COLO829 (cell line): Measurements from ENCODE around the gene THSD1.
"Not testable (repeated sequence)": the region's sequence is repeated elsewhere in the genome, so short reads cannot be mapped to it uniquely, and the experiment has no call there.

Experiments
- DNase-seq: peaks from one replicate; pipeline ENCODE4 v3.0.0; 2012; ENCODE audit warnings: low spot score

THSD1 gene

DNA sequence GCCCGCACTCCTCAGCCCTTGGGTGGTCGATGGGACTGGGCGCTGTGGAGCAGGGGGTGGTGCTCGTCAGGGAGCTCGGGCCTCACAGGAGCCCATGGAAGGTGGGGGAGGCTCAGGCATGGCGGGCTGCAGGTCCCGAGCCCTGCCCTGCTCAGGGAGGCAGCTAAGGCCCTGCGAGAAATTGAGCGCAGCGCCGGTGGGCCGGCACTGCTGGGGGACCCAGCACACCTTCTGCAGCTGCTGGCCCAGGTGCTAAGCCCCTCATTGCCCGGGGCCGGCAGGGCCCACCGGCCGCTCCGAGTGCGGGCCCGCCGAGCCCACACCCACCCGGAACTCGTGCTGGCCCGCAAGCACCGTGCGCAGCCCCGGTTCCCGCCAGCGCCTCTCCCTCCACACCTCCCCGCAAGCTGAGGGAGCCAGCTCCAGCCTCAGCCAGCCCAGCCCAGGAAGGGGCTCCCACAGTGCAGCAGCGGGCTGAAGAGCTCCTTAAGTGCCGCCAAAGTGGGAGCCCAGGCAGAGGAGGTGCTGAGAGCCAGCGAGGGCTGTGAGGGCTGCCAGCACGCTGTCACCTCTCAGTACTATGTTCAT lies 2.2 kb upstream of the THSD1 start:
- DNase-seq, result not testable (repeated sequence)

DNA sequence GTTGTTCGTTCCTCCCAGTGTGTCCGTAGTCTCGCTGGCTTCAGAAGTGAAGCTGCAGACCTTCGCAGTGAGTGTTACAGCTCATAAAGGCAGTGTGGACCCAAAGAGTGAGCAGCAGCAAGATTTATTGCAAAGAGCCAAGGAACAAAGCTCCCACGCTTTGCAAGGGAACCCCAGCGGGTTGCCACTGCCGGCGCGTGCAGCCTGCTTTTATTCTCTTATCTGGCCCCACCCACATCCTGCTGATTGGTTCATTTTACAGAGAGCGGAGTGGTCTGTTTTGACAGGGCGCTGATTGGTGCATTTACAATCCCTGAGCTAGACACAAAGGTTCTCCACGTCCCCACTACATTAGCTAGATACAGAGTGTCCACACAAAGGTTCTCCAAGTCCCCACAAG lies 1.5 kb upstream of the THSD1 start:
- DNase-seq, result not testable (repeated sequence)

DNA sequence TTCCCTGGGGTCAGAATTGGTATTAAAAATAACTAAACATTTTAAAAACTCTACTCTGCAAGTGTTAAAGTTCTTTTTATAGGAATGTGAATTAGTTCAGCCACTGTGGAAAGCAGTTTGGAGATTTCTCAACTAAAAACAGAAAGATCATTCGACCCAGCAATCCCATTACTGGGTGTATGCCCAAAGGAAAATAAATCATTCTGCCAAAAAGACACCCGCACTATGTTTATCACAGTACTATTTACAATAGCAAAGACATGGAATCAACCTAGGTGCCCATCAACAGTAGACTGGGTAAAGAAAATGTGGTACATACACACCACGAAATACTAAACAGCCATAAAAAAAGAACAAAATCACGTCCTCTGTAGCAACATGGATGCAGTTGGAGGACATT lies 657 bp upstream of the THSD1 start:
- no peak for DNase-seq

DNA sequence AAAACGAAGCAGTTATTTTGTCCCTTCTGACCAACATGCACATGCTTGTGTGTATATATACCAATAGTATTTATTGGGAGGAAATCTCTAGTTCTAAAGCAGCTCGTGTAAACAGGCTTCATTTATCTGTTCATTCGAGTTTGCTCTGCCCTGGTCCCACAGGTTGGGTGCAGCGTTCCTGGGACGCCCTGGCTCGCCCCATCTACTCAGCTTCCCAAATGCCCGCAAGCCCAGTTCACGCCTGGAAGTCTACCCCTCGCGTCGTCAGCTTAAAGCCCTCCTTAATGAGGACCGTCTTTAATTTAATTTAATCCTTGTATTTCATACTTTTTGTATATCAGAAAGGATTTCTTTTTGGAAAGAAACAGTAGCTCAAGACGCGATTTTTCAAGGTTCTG lies 604 bp downstream of the THSD1 start:
- no peak for DNase-seq

DNA sequence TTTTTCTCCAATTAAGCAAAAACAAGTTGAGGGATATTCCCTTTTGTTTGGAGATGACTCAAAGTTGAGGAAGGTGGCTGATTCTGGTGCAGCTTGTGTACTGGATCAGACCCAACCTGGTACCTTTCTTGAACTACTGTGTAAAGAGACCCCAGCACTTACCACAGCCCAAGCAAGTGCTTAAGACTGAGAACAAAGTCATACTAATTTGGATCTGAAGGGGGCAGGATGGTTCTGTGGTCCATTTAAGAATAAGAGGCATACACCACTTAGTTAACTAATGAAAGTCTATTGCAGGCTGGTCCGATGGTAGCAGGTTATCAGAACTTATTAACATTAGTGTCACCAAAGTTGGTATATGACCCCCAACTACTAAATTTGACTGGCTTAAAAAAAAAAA lies 6.3 kb downstream of the THSD1 start:
- DNase-seq, result no peak

DNA sequence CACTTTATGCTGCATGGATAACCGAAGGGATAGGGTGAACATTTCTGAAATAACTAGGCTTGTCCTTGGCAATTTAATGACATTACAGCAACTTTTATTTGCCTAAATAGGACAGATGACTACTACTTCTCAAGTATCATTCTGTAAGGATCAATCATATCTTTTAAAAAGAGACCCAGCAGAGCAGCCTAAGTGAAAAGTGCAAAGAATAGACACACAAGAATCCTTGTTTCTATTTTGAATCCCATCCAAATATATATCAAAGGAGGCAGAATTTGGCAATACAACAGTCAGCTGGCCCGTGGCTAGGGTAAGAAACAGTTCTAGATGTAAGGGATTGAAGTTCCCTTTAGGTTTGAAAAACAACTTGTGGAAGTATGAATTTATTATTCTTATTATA lies 6.9 kb downstream of the THSD1 start:
- peak; percentile 67 for DNase-seq

DNA sequence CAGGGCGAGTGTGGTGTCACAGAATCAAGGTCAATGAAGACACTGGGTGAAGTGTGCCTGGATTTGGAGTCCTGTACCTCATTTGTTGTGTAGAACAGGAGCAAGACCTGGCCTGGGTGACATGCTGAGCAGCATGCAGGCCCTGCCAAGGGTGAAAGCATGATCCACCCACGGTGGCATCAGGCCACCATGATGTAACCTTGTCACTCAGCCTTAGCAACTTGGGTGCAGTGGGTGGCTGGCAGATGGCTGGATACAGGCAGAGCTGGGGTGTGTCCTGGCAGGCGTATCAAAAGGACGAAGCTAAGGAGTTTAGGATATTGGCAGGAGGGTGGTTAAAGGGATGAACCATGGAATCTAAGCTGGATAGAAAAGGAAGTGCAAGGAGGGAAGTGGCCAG lies 10.3 kb downstream of the THSD1 start:
- no peak for DNase-seq

DNA sequence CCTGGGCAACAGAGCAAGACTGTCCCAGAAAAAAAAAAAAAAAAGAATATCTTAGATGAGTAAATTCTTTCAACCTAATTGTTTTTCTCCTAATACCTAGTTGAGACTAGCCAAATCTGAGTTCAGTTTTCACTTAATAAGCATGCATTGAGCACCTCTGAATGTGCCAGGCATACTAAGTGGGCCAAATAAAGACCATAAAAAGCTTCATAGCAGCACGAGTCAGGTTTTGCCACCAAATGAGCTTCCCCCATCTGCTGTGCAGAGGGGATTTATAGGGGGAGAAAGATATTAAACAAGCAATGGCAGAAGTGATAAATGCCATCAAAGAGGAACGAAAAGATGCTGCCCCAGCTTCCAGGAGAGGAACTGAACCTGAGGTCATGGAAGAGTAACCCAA lies 11.4 kb downstream of the THSD1 start:
- no peak for DNase-seq

DNA sequence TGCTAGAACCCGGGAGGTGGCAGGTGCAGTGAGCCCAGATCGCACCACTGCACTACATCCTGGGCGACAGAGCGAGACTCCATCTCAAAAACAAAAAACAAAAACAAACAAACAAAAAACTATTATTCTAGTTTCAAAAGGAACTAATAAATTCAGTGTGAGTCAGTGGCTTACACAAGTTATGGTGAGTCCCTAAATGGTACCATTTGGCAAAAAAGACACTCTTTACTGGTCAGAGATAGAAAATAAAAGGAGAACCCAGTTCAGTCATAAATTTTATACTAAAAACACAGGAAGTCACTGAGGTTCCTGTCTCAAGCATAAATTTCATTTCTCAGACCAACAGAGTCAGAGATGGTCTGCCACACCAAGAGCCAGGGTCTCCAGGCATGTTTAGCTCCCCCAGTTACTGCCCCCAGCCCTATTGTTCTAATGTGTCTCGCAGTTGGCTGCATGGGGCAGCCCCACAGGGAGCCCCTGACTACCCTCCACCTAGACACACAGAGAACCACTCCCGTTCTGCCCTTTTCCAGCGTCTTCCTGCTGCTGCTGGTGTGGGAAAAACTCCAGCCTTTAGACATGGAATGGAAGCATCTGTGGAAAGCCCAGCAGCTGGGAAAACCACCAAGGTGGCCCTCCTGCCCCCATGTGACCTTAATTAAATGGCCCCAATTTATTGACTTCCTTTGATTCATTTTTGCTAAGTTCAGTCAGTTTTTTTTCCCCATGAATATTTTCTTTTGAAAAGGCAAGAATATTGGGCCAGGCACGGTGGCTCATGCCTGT lies 12.2 kb downstream of the THSD1 start:
- DNase-seq, result no peak

DNA sequence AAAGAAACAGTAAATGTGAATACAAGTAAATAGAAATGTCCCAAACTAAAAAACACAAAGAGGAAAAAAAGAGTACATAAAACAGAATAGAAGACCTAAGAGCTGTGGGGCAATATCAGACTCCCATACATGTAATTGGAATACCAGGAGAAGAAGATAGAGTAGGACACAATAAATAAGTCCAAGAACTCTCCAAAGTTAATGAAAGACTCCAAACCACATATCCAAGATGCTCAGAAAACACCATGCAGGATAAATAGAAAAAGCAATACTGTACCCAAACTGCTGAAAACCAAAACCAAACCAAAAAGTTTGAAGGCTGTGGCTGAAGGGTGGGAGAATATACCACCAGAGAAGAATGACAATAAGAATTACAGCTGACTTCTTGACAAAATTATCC lies 18.3 kb downstream of the THSD1 start:
- no peak for DNase-seq

DNA sequence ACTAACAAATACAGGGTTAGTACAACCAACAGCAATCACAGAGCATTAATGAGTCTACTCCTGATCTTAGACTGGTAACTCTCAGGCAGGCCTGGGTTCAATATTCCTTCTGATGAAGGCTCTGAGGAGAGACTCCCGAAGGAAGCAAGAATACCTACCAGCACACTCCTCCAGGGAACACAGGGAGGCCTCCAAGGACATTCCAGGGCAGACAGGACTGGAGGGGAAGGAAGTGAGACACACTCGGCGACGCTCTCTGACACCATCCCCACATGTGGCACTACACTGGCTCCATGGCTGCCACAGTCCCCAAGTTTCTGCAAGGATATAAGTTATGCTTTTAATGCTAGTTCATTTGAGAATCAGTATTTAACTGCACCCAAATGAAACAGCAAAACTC lies 20.1 kb downstream of the THSD1 start:
- DNase-seq, result no peak

DNA sequence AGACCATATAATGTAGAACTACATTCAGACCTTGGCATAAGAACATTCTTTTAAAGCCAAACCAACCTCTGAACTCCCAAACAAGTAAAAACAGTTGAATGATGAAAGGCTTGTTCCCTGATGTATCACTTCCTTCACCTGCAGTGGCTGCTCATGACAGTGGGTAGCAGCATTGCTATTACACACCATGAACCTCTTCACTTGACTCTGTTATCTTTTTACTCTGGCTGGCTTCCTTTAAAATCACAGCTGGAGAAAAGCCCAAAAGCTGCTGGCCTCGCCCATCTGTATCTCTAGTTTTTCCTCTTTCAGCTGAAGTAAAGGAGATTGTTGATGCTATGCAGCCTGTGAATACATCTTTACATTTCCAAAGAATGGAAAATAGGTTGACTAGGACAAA lies 22.6 kb downstream of the THSD1 start:
- DNase-seq, result no peak

DNA sequence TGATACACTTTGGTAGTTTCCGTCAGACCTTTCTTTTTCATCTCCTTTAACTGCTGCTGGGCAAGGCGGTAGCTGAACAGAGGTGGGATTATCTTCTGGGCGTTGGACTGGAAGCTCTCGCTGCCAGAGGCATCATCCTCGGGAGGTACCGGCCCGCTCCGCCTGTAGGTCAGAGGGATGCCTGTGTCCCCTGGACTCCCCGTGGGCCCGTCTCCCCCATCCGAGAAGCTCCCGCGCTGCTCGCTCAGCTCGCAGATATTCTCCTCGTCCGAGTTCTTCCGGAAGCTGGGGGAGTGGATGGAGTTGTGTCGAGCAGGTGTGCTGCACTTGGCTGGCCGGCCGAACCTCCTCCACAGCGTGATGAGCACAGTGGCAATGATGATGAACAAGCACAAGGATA lies 27.7 kb downstream of the THSD1 start:
- no peak for DNase-seq

DNA sequence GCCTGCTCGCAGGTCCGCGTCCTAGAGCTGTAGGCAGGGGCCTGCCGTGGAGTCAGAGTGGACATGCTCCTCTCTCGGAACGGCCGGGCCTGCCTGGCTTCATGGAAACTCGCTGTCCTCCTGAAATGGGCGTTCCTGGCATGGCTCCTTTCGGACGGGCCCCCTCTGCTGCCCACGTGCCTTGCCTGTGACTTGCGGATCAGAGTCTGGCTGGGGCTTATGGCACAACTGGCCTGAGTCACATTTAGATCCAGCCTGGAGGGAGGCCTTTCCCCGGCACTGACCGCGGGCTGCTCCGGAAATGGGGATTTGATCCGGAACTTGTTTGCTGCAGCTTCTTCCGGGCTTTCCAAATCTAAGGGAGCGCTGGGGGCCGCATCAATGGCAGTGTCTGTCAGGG lies 28.1 kb downstream of the THSD1 start:
- no peak for DNase-seq

DNA sequence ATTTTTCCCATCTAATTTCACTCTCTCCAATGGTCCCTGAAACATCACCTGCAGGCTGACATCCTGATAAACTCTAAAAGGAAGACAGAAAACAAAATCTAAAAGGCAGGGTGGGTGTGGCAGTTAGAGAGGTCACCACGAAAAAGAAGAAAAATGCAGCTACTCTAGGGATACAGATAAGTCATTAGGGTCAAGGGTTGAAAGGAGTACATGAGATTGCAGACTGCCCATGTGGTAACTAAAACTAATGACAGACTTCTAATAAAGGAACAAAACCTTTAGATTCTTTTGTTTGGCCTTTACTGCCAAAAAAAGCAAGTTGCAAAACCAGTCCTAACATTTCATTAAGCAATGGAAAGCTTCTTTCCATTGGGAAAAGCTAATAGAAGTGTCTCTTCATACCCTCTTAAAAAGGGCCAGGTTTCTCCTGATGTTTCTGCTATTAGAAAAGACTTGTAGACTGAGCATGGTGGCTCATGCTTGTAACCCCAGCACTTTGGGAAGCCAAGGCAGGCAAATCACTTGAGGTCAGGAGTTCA lies 31.0 kb downstream of the THSD1 start:
- DNase-seq, result no peak

DNA sequence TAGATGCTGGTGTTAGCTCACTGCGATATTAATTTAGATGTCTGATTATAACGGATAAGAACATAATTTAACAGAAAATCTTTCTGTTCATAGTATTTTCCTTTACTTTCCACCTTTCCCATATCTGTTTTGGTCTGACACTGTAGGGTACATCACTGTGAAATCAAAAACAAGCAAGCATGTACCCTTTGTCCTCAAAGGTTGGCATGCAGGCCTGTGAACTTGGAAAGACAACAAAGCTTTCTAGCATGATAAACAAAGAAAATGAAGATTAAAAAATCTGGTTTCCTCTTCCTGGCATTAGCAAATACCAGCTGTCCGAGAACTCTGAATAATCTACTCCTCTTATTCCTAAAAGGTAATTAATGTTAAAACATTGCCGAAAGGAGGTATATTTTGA lies 31.6 kb downstream of the THSD1 start:
- DNase-seq, result no peak

DNA sequence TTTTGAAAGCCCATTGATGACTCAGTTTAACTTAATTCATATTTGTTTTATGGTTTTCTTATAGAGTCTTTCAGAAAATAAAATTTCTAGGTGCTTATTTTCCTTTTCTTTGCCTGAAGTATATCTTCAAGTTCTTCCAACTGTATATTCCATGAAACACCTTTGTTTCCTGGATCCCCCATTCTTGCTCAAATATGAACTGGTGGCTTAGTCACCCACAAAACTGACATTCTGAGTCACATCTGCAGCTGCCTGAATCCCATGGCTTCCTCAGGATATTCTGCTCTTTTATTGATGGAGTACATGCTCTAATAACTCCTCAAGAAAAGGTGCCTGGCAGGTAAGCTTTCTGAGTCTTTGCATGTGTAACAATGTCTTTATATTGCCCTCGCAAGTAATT lies 32.7 kb downstream of the THSD1 start:
- DNase-seq, result not testable (repeated sequence)

DNA sequence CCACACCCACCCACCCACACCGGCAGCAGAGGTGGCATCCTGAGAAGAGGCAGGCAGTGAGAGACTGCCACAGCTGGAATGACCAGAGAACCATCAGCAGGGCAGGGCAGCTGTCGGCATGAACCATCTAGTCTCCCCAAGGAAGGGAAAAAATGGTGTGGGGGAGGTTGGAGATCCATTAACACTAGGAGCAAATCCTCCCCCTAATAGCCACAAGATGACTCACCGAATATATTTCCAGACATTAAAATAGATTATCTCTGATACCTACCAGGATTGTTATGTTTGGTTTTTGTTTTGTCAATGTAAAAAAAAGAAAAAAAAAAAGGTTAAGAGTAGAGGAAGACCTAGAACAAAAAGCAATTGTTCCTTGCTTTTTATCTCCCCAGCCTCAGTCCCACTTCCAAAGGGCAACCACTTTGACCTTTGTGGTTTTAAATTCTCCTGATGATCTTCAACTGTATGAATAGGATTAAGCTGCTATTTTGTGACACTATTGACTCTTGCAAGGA lies 34.2 kb downstream of the THSD1 start:
- peak; percentile 88 for DNase-seq

DNA sequence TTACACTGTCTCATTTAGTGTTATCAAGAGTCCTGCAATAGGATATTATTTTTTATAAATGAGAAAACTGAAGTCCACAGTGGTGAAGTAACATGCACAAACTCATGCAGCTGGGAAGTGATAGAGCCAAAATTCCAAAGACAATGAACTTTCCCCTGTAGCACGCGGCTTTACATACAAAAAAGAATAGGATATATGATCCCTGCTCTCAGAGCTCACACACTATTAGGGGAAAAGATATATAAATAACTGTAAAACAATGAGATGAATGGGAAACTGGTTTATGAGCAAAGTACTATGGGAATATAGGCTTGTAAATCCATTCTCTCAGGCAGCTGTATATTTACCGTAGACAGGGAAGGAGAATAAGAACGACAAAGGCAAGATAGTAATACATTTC lies 39.7 kb downstream of the THSD1 start:
- no peak for DNase-seq

DNA sequence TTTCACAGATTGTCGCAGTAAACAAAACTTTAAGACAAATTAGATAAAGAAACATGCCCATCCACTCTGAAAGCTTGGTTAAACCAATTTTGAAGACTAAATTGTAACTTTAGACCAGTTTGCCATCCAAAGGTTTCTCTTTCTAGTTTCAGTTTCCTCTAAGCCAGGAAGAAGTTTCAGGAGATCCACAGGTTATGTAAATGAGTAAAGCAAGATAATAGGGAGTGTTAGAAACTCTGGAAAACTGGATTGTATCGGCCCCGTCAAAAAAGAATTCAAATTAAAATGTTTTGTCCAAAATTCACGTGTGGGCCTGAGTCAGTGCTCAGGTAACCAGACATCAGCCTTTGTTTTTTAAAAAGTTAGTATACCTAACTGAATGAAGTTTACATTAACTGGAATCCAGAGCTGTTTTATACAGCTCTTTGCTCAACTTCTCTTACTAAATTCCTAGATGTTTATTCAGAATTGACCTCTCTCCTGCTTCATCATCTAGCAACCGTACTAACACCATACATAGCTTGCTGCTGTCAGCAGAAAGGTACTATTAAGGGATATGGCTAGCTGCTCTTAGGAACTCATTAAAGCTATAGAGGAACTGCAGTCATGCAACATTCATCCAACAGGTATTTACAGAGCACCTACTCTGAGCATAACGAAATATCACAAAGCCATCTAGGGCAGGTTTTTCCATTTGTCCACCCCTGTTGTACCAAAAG lies 43.6 kb downstream of the THSD1 start:
- DNase-seq, result not testable (repeated sequence)

DNA sequence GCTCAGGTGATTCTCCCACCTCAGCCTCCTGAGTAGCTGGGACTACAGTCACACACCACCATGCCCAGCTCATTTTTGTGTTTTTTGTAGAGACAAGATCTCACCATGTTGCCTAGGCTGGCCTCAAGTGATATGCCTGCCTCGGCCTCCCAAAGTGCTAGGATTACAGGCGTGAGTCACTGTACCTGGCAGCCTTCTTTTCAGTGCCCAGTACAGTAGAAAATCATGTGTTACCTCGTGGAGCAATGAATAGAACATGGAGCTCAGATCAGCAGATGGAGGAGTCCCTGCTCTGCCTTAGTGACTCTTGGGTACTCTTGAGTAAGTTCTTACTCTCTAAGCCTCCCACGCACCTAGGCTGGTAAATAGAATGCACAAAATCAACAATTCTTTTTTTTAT lies 44.7 kb downstream of the THSD1 start:
- DNase-seq, result no peak

DNA sequence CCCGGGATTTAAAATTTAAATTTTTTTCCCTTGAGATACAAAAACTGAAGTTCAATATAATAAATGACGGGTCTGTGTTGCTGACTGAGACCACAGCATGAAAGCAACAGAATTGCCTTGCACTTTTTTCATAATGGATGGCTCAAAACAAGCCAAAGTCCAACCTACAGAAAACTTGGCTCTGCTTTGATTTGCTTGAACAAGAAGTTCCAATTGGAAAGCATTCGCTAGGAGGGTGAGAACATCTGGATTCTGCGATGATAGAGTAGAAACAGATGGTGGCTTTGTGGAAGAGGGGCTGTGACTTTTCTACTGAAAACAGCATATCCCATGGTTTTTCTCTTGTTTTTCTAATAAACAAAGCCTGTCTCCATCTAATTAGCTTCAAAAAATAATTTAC lies 46.4 kb downstream of the THSD1 start:
- DNase-seq, result no peak

DNA sequence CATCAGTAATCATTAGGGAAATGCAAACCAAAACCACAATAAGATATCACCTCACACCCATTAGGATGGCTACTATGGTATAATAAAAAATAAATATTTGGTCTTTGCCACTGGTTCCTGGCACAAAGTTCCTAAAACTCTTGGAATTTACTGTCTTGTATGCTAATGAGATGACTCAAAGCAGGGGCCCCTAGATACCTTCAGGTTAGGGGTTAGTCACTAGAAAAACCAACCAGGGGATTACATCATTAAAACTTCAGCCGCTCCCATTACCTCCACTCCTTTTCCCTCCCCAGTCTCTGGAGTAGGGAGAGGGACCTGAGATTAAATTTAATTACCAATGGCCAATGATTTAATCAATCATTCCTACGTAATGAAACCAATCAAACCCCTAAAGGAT lies 49.6 kb downstream of the THSD1 start:
- no peak for DNase-seq
